DOHH2 (cell line): ENCODE results near the gene TENT5A.

Source experiments
- H3F3A ChIP-seq: fragments of 200-600 bp; sonication (generic), shearing (Covaris generic); 2 replicates; pipeline ENCODE4 v1.6.0; 2016; ENCODE audit warnings: antibody characterized with exemption, mild to moderate bottlenecking; ENCODE audit not compliant: control insufficient read depth, insufficient read depth
- H3K27ac ChIP-seq: fragments of 200-600 bp; sonication (generic); 2 replicates; pipeline ENCODE4 v1.5.1; 2014; ENCODE audit warnings: low read depth, mild to moderate bottlenecking, low read length, moderate library complexity
- H3K27me3 ChIP-seq: fragments of 200-600 bp; sonication (generic); 2 replicates; pipeline ENCODE4 v1.6.1; 2014; ENCODE audit warnings: mild to moderate bottlenecking, low read length, mixed read lengths; ENCODE audit not compliant: control insufficient read depth
- H3K36me3 ChIP-seq: fragments of 200-600 bp; sonication (generic); 2 replicates; pipeline ENCODE4 v1.6.1; 2014; ENCODE audit warnings: mild to moderate bottlenecking, low read length, moderate library complexity, mixed read lengths; ENCODE audit not compliant: control insufficient read depth
- H3K4me1 ChIP-seq: fragments of 200-600 bp; sonication (generic); 2 replicates; pipeline ENCODE4 v1.6.1; 2014; ENCODE audit warnings: mild to moderate bottlenecking, low read length, mixed read lengths; ENCODE audit not compliant: control insufficient read depth
- H3K4me2 ChIP-seq: fragments of 200-600 bp; sonication (generic); 2 replicates; pipeline ENCODE4 v1.6.0; 2014; ENCODE audit warnings: mild to moderate bottlenecking, low read length, moderate library complexity
- H3K4me3 ChIP-seq: fragments of 200-600 bp; sonication (generic); 2 replicates; pipeline ENCODE4 v1.5.1; 2014; ENCODE audit warnings: mild to moderate bottlenecking, low read length, mixed read lengths
- H3K79me2 ChIP-seq: fragments of 200-600 bp; sonication (generic); 2 replicates; pipeline ENCODE4 v1.6.1; 2014; ENCODE audit warnings: mild to moderate bottlenecking, low read length, mixed read lengths; ENCODE audit not compliant: control insufficient read depth
- H3K9me2 ChIP-seq: fragments of 200-600 bp; sonication (generic); replicated peaks from 2 replicates; pipeline ENCODE4 v1.6.1; 2014; ENCODE audit warnings: mild to moderate bottlenecking, low read length, mixed read lengths; ENCODE audit not compliant: control insufficient read depth
- H3K9me3 ChIP-seq: fragments of 200-600 bp; sonication (generic); 2 replicates; pipeline ENCODE4 v1.6.1; 2014; ENCODE audit warnings: antibody characterized with exemption, low read length, mixed read lengths; ENCODE audit not compliant: control insufficient read depth, insufficient read depth
- H4K20me1 ChIP-seq: fragments of 200-600 bp; sonication (generic); 2 replicates; pipeline ENCODE4 v1.6.0; 2014; ENCODE audit warnings: low read depth, mild to moderate bottlenecking, antibody characterized with exemption, low read length, moderate library complexity; ENCODE audit not compliant: control insufficient read depth, insufficient read depth
- CTCF ChIP-seq: fragments of 200-600 bp; sonication (generic); IDR thresholded peaks from one replicate; pipeline ENCODE4 v1.5.1; 2014; ENCODE audit warnings: antibody characterized with exemption, mild to moderate bottlenecking, low read depth, low read length; ENCODE audit not compliant: poor library complexity, severe bottlenecking
- EZH2phosphoT487 ChIP-seq: fragments of 200-600 bp; sonication (generic); IDR thresholded peaks from 2 replicates; pipeline ENCODE4 v1.6.1; 2017; ENCODE audit warnings: borderline replicate concordance, mild to moderate bottlenecking, antibody characterized with exemption, low read length, moderate library complexity, mixed read lengths

TENT5A gene

GRCh38 chr6:81722506-81723223 lies 29.8 kb downstream of the TENT5A start:
- no peak overlapping the region for H3K4me3 ChIP-seq
- no peak overlapping the region for H3K27ac ChIP-seq
- H3F3A ChIP-seq, result no peaks in the 10 kb centered on the region
- no peaks in the 10 kb centered on the region for H3K9me2 ChIP-seq
- no peaks in the 10 kb centered on the region for H3K9me3 ChIP-seq
- H3K27me3 ChIP-seq, result no peaks in the 10 kb centered on the region
- H3K79me2 ChIP-seq, result no peaks in the 10 kb centered on the region
- no peaks in the 10 kb centered on the region for H4K20me1 ChIP-seq
- TF ChIP-seq EZH2phosphoT487 (no peak), CTCF (no peak)
- H3K36me3 ChIP-seq, result no peaks in the 10 kb centered on the region
- H3K4me2 ChIP-seq, result no peak overlapping the region
- no peaks in the 10 kb centered on the region for H3K4me1 ChIP-seq

GRCh38 chr6:81720427-81720826 lies 32.1 kb downstream of the TENT5A start:
- Histone ChIP-seq H3K4me2 (no peak overlapping the region), H3K27me3 (no peaks in the 10 kb centered on the region), H3F3A (no peaks in the 10 kb centered on the region), H3K27ac (no peak overlapping the region), H3K36me3 (no peaks in the 10 kb centered on the region), H3K4me1 (no peaks in the 10 kb centered on the region), H3K4me3 (no peak overlapping the region), H3K9me3 (no peaks in the 10 kb centered on the region), H3K9me2 (no peaks in the 10 kb centered on the region), H4K20me1 (no peaks in the 10 kb centered on the region), H3K79me2 (no peaks in the 10 kb centered on the region)
- TF ChIP-seq CTCF, result no peak
- no peak for TF ChIP-seq EZH2phosphoT487

GRCh38 chr6:81718126-81718525 lies 34.4 kb downstream of the TENT5A start:
- no peaks in the 10 kb centered on the region for H3K9me2 ChIP-seq
- no peak overlapping the region for H3K27ac ChIP-seq
- H3K27me3 ChIP-seq, result no peaks in the 10 kb centered on the region
- no peaks in the 10 kb centered on the region for H3K9me3 ChIP-seq
- H3K4me3 ChIP-seq, result no peak overlapping the region
- H3K36me3 ChIP-seq, result no peaks in the 10 kb centered on the region
- H3K4me2 ChIP-seq, result no peak overlapping the region
- no peaks in the 10 kb centered on the region for H3K4me1 ChIP-seq
- TF ChIP-seq CTCF (no peak), EZH2phosphoT487 (no peak)
- no peaks in the 10 kb centered on the region for H4K20me1 ChIP-seq
- H3K79me2 ChIP-seq, result no peaks in the 10 kb centered on the region
- no peaks in the 10 kb centered on the region for H3F3A ChIP-seq

GRCh38 chr6:81714684-81715083 lies 37.8 kb downstream of the TENT5A start:
- no peak overlapping the region for H3K4me3 ChIP-seq
- no peaks in the 10 kb centered on the region for H3K79me2 ChIP-seq
- no peak overlapping the region for H3K27ac ChIP-seq
- no peaks in the 10 kb centered on the region for H3K9me2 ChIP-seq
- H3K9me3 ChIP-seq, result no peaks in the 10 kb centered on the region
- no peaks in the 10 kb centered on the region for H3F3A ChIP-seq
- no peaks in the 10 kb centered on the region for H3K27me3 ChIP-seq
- H3K4me2 ChIP-seq, result no peak overlapping the region
- H4K20me1 ChIP-seq, result no peaks in the 10 kb centered on the region
- no peaks in the 10 kb centered on the region for H3K4me1 ChIP-seq
- TF ChIP-seq EZH2phosphoT487 (no peak), CTCF (no peak)
- H3K36me3 ChIP-seq, result no peaks in the 10 kb centered on the region
